Posterior cingulate gyrus (tissue), 11 donors: ENCODE data around the gene USP47.

Source experiments
- DNase-seq, 10 donors: peaks; one replicate each; pipeline versions ENCODE4 v3.0.0 to v3.0.0-alpha.2; 2020 to 2021; ENCODE audit warnings: mixed read lengths in 3 of 10
- intact Hi-C: fragments of 100-400 bp; cut with DNase I; formaldehyde crosslinking; loops from one replicate; pipeline ENCODE4 v1.15.1; 2023

USP47 gene

GRCh38 chr11:11841723-11842420 is at the start of gene USP47:
Gene USP47 (plus strand): TSS chr11:11841972. CDS start chr11:11842186, 214 bp downstream.
- DNase-seq = peak; percentile 78 to 97 (median 87)
- intact Hi-C loops = loop anchor here (2.0 to 5.0 kb wide), 2 partner anchors 37 to 200 kb away; no protein-coding TSS in a partner anchor

DNA sequence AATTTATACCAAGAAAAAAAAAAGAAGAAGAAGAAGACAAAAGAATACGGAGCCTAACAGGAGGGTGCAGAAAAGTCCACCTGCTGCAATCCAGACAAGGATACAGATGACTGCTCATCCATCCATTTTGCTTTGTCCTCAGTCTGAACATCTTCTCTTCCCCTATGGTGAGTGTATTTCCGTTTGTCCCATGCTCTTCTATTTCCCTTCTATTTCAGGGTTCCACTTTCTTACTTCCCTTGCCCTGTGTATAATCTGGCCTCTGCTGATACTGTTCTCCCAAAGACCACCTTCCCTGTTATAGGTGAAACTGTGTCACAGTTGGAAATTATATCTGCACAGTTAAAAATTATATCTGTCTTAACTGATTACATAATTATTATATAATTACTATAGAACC is 48.7 kb upstream of the USP47 start:
- no peak for DNase-seq
- intact Hi-C loops = no loop called here

DNA sequence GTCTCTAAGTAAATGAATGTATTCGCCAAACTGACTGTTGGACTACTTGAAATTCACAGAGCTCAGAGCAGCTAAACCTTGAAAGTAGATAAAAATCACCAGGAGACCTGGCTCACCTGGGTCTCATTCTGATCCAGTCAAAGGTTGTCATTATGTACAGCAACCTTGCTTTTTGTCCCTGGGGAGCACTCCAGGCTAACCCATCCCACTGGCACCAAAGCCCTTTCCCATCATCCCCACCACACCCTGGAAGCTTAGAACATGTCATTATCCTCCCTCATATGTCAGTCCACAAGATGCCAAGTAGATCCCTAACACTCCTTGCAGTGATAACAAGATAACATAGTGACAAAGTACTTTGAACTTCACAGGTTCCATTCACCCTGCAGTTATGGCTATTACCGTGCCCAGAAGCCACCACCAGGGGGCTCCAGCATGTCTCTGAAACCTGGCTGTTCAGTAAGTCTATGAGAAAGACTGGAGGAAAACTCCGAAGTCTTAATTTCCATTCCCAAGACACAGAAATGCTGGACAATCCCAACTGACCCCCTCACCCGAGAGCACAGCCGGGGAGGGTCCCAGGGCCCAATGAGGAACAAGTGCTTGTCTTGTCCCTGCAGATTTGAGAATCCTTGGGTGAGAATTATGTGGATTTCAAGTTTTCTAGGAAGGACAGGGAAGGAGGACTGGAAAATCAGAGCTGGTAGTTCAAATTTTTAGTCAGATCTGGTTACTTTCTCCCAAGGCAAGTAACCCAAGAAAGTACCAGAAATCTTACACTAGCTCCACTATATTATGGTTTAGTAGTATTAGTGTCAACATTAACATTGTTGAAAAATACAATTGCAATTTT is 43.0 kb upstream of the USP47 start:
- intact Hi-C loops = loop anchor here (2.0 to 5.0 kb wide), 2 partner anchors 50 to 483 kb away; no protein-coding TSS in a partner anchor
- DNase-seq = peak in 9 of 10 donors; percentile 39 to 97 (median 91)

- intact Hi-C loops = loop anchor here (2.0 kb wide), 1 partner anchor 36 kb away; the partner anchor contains the start of gene USP47
- DNase-seq = no peak
Observed at GRCh38 chr11:11805228-11805627, 36.5 kb upstream of the USP47 start.

- intact Hi-C loops = no loop called here
- no peak for DNase-seq
Observed at GRCh38 chr11:11806074-11806473, 35.7 kb upstream of the USP47 start.

DNA sequence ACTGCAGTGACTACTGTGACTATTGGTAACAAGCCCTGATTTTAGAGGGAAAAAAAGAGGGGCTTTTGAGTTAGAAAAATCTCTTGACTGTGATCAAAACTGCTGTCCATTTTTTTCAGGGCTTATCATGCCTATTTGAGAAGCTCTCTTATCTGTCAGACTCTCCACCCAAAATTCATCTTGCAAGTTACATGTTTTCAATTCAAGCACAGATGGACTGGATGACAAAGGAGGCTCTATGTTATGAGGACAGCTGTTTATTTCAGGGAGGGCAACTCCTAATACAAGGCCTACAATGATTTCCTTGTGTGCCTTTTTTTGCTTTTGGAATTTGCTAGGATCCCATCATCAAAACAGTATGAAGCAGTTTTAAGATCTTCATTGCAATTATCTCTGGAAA is 35.2 kb upstream of the USP47 start:
- intact Hi-C loops = no loop called here
- no peak for DNase-seq

DNA sequence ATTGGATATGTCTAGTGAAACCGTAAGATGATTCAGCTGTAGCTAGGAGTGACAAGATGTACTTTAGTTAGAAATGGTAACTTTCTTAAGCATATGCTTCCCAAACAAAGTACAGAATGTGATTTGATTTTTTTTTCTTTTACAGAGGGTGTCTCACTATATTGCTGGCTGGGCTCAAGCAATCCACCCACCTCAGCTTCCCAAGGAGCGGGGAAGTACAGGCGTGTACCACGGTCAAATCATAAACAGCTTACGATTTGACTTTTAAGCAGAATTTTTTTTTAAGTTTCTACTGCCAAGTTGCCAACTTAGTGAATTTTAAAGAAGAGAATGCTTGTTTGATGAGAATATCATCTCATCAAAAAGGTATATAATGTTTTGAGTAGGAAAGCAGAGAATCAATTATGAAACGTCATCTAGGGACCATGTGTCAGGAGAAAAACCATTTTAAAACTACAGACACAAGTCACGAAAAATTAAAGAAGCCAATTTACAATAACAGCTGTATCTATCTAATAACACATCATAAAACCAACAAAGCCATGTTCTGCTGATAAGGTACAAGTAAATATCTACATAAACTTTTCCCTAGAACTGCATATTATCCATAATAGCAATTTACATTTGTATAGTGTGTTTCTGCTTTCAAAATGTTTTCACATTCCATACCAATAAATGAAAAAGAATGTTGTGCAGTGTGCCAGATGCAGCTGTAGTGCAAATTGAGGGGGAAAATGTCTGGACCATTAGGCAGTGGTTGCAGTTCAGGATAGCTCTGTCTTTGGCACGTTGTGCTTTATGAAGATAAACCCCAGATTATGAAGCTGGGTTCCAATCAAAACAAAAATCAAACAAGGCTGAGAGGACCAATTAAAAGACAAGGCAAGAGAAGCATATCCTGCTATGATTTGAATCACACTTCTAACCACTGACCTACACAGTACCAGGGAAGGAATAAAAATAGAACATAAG is 33.7 kb upstream of the USP47 start:
- DNase-seq = peak in 3 of 10 donors; percentile 38 to 86 (median 83)
- intact Hi-C loops = no loop called here

- intact Hi-C loops = no loop called here
- no peak for DNase-seq
Observed at GRCh38 chr11:11808992-11809615, 32.7 kb upstream of the USP47 start.

GRCh38 chr11:11810764-11811726 is 30.7 kb upstream of the USP47 start:
- DNase-seq = peak in 1 of 10 donors; percentile 75
- intact Hi-C loops = no loop called here

DNA sequence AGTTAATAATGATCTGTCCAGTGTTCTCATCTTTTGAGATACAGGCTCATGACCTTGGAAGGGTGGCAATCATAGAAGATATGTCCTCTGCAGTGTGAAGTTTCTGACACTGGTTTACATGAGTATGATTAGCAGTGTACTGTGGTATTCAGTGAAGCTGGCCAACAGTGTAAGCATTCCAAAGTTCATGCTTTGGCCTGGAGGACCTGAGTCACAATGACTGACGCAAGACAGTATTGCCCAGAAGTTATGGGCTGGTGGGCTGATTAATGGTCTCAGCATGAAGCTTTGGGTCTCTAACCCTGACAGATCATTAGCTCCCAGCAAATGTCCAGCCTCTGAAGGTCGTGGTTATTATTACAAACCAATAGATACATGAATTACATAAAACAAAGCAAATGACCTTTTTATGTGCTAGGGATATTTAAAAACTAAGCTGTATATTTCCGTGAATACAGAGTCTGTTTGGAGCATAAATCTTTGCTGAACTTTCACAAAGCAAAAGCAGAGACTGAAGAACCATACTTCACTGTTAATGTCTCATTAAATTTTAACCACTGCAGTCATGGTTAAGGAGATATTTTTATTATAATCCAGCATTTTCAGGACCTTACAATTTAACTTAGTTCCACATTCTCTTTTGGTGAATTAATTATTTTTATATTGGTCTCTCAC is 28.3 kb upstream of the USP47 start:
- intact Hi-C loops = no loop called here
- DNase-seq = peak in 1 of 10 donors; percentile 15

DNA sequence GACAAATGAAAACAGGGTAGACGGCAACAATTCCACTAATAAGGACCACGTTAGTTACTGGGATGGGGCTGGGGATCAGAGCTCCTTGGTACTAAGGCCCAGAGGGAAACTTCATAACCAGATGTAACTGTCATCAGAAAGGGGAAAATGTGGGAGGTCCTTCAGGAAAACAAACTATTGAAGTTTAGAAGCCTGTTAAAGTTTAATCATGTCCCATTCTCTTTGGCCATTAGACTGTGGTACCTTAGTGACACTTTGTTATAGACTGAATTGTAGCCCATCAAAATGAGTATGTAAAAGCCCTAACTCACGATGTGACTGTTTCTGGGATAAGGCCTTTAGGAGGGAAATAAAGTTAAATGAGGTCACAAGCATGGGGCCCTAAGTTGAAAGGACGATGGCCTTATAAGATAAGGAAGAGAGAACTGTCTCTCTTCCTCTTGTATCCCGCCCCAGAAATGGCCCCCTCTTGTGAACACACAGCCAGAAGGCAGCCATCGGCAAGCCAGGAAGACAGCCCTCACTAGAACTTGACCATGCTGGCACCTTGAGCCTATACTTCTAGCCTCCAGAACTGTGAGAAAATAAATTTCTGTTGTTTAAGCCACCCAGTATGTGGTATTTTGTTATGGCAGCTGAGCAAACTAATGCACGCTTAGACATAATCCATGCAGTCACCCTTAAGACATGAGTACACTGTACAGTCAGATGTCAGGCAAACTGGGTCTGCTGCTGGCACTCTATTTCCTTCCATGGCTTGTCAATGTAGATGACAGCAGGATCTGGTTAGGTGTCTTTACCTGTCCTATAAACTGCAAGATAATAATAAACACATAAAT is 26.9 kb upstream of the USP47 start:
- DNase-seq = no peak
- intact Hi-C loops = no loop called here

GRCh38 chr11:11816511-11817314 is 25.1 kb upstream of the USP47 start:
- DNase-seq = no peak
- intact Hi-C loops = no loop called here

DNA sequence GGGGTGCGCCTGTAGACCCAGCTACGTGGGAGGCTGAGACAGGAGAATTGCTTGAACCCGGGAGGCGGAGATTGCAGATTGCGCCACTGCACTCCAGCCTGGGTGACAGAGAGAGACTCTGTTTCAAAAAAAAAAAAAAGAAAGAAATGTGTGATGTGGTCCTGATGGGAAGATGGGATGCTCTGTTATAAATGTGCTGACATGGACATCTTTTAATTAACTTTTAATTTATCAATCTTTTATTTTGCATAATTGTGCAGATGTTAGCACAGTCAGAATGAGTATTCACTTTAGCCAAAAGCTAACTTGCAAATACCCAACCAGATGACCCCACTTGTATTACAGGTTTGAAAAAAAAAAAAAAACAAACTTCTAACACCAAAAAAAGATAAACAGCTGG is 23.8 kb upstream of the USP47 start:
- DNase-seq = no peak
- intact Hi-C loops = no loop called here

DNA sequence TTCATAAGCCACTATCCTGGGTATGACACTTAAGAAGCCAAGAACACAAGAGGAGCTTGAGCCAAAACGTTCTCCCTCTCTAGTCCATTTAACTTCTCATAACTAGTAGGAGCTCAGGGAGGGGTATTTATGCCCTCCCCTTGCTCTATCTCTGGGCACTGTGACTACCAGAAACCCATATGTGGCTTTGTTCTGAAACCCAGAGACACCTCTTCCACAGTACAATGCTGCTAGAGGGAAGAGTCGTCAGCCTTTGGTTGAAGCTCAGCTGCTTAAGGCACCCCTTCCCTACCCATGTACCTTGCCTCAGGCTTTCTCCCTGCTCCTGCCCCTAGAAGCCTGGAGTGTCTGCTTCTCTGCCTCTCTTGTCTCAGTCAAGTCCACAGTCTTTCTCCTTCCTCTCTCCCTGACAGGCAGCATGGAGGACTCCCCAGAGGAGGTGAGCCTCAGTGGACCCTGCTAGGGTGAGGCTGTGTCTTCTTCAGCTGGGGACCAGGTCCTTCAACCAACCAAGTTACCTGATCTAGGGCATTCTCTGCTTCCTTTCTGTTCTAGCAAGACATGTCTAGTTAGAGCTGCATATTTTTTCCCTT is 23.1 kb upstream of the USP47 start:
- peak in 1 of 10 donors; percentile 61 for DNase-seq

GRCh38 chr11:11821899-11822298 is 19.9 kb upstream of the USP47 start:
- intact Hi-C loops = no loop called here
- no peak for DNase-seq

More for the DNA sequence above, 23.1 kb upstream of the USP47 start:
- intact Hi-C loops = no loop called here

DNA sequence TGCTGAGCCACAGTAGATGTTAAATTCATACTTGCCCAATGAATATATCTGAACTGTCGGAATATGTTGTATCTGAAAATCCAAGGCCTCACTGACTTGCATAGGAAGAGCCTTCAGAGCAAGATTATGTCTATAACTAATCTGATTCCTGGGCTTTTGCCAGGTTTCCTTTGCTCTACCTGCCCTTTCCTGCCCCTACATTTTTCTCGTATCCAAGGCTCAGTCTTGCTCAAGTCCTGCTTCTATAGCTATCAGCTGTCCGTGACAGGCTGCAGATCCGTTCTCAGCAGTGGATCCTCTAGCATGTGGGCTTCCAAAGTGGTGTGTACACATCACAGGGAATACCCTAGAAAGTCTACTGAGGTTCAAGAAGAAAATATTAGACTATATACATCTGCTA is 18.8 kb upstream of the USP47 start:
- no peak for DNase-seq
- intact Hi-C loops = no loop called here
